Kidney (tissue), 14 donors: ENCODE measurements around the gene FBXL4. TPM values are rescaled to one million over a fixed set of nuclear protein-coding genes. Genes with fewer than 3 reads are reported as not detected.

Source experiments
- DNase-seq, 5 donors: peaks; one replicate each; pipeline ENCODE4 v3.0.0-alpha.2; 2013 to 2020
- FAIRE-seq: peaks from 2 replicates; lab custom pipeline; 2012; peaks lifted over from hg19 to GRCh38; lab: Jason Lieb, UNC
- H3K27ac ChIP-seq, 2 donors: one replicate each; pipeline ENCODE4 v1.7.0; 2013; ENCODE audit warnings: low read depth in 2 of 2, low read length in 2 of 2, inconsistent platforms in 1 of 2
- H3K27me3 ChIP-seq: one replicate; pipeline ENCODE4 v1.7.1; 2013; ENCODE audit warnings: low read length, inconsistent platforms; ENCODE audit not compliant: control insufficient read depth, insufficient read depth
- H3K36me3 ChIP-seq, 3 donors: one replicate each; pipeline versions ENCODE4 v1.7.0 to v1.7.1; 2013; ENCODE audit warnings: low read length in 3 of 3, control low read depth in 1 of 3, inconsistent platforms in 1 of 3; ENCODE audit not compliant: insufficient read depth in 3 of 3, control insufficient read depth in 2 of 3
- H3K4me1 ChIP-seq, 3 donors: one replicate each; pipeline versions ENCODE4 v1.7.0 to v1.7.1; 2013; ENCODE audit warnings: low read length in 3 of 3, inconsistent platforms in 1 of 3, low read depth in 1 of 3; ENCODE audit not compliant: control insufficient read depth in 2 of 3, insufficient read depth in 2 of 3
- H3K4me3 ChIP-seq, 3 donors: one replicate each; pipeline versions ENCODE4 v1.7.0 to v1.8.1; 2013; ENCODE audit warnings: low read length in 3 of 3, control low read depth in 1 of 3, inconsistent platforms in 1 of 3
- H3K9ac ChIP-seq, 3 donors: one replicate each; pipeline versions ENCODE4 v1.7.0 to v1.7.1; 2013; ENCODE audit warnings: low read length in 3 of 3, control low read depth in 1 of 3, inconsistent platforms in 1 of 3
- H3K9me3 ChIP-seq, 3 donors: one replicate each; pipeline versions ENCODE4 v1.7.0 to v1.7.1; 2013; ENCODE audit warnings: low read length in 3 of 3, control low read depth in 1 of 3, inconsistent platforms in 1 of 3; ENCODE audit not compliant: control insufficient read depth in 2 of 3, insufficient read depth in 1 of 3
- CTCF ChIP-seq: IDR thresholded peaks from 3 replicates; pipeline ENCODE4 v1.5.1; 2012; ENCODE audit warnings: mild to moderate bottlenecking, moderate library complexity, borderline replicate concordance; ENCODE audit not compliant: insufficient read depth; ENCODE audit errors: extremely low read depth
- intact Hi-C: fragments of 100-400 bp; cut with DNase I; formaldehyde crosslinking; loops from one replicate; pipeline ENCODE4 v1.11.1; 2022
- polyA plus RNA-seq: library from polyadenylated mRNA; stranded (reverse); fragments of 350-450 nt; fragmentation: Illumina TruSeq; extraction: RNeasy Lipid Tissue Mini Kit (QIAGEN cat#74804); gene quantifications from one replicate; pipeline ENCODE4 v1.2.3, GENCODE V29; 2014; ENCODE audit warnings: low read depth, low replicate concordance; ENCODE audit not compliant: insufficient read depth
- total RNA-seq: library from RNA; stranded (reverse); fragmentation: NEBNext Ultra II Directional; extraction: Animal tissue kit (Norgen Biotek cat#: 25700); gene quantifications from one replicate; pipeline ENCODE4 v1.2.1, GENCODE V29; 2021
- donor health status: control.
- donor health status: control.
- donor health status: control.
- donor health status: control.
- donor health status: control.
- donor health status: DM: yes; HTN: yes; CAD: no.
- donor health status: Normal renal cell carcinoma (clear cell type).

FBXL4 gene
- total and polyA plus RNA-seq, 2 donors from 2014 or later: 7.6 to 25.8 TPM

- FAIRE-seq (no peak), DNase-seq (no peak)
- peaks cover 0 to 3% (median 0%) of the 10 kb centered on the region in 3 donors for H3K4me1 ChIP-seq
- peaks cover 84% of the 10 kb centered on the region for H3K27me3 ChIP-seq
- H3K36me3 ChIP-seq: no peaks in the 10 kb centered on the region
- no peak for TF ChIP-seq CTCF
- no peak overlapping the region for H3K9ac ChIP-seq
- no peaks in the 10 kb centered on the region for H3K9me3 ChIP-seq
- H3K27ac ChIP-seq: no peak overlapping the region
- no peak overlapping the region for H3K4me3 ChIP-seq
- intact Hi-C loops: no loop called here
These were observed 106.7 kb downstream of the FBXL4 start for GRCh38 chr6:98840996-98841513.

- Histone ChIP-seq H3K27me3 (peaks cover 85% of the 10 kb centered on the region), H3K4me3 (no peak overlapping the region), H3K9me3 (no peaks in the 10 kb centered on the region), H3K4me1 (peaks cover 0 to 2% (median 0%) of the 10 kb centered on the region in 3 donors), H3K27ac (no peak overlapping the region), H3K36me3 (no peaks in the 10 kb centered on the region), H3K9ac (no peak overlapping the region)
- intact Hi-C loops: no loop called here
- FAIRE-seq (no peak), DNase-seq (no peak)
- no peak for TF ChIP-seq CTCF
These were observed 107.4 kb downstream of the FBXL4 start for GRCh38 chr6:98840385-98840784.

- Histone ChIP-seq H3K9me3 (no peaks in the 10 kb centered on the region), H3K27ac (no peak overlapping the region), H3K36me3 (no peaks in the 10 kb centered on the region), H3K4me3 (no peak overlapping the region), H3K27me3 (peaks cover 84% of the 10 kb centered on the region), H3K9ac (no peak overlapping the region), H3K4me1 (peaks cover 0 to 5% (median 0%) of the 10 kb centered on the region in 3 donors)
- FAIRE-seq (no peak), DNase-seq (peak in 2 of 5 donors; percentile 46 to 61)
- no peak for TF ChIP-seq CTCF
- intact Hi-C loops: no loop called here
These were observed 107.9 kb downstream of the FBXL4 start for GRCh38 chr6:98839781-98840361.
